ENCODE measurements around the gene NGLY1.
A peak's percentile ranks its signal among the peaks of the same experiment; 100 is the strongest.

Gene NGLY1, protein sequence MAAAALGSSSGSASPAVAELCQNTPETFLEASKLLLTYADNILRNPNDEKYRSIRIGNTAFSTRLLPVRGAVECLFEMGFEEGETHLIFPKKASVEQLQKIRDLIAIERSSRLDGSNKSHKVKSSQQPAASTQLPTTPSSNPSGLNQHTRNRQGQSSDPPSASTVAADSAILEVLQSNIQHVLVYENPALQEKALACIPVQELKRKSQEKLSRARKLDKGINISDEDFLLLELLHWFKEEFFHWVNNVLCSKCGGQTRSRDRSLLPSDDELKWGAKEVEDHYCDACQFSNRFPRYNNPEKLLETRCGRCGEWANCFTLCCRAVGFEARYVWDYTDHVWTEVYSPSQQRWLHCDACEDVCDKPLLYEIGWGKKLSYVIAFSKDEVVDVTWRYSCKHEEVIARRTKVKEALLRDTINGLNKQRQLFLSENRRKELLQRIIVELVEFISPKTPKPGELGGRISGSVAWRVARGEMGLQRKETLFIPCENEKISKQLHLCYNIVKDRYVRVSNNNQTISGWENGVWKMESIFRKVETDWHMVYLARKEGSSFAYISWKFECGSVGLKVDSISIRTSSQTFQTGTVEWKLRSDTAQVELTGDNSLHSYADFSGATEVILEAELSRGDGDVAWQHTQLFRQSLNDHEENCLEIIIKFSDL

DNA sequence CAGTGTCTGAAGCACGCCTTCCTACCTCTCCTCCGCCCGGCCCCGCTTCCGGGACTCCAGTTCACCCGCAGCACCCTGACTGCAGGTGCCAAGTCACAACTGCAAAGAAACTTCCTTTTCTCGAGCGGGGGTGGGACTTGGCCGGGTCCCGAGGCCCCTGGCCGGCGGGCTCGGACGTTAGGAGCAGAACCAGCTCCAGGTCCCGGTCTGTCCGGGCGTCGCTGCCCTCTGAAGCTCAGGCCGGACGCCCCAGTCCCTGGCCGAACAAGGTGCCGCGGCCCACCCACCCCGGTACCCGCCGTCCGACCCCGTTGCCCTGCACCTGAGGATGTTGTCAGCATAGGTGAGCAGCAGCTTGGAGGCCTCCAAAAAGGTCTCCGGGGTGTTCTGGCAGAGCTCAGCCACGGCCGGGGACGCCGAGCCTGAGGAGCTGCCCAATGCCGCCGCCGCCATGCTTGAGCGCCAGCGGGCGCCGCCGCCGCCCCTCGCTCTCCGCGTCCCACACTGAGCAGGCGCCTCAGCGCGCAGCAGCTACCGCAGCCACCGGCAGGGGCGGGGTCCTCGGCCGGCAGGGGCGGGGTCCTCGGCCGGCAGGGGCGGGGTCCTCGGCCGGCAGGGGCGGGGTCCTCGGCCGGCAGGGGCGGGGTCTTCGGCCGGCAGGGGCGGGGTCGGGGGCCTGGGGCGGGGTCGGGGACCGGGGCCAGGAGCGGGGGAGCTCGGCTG is at the start of gene NGLY1:
Gene NGLY1 (minus strand): TSS at position 506 of the 723 bp plus-strand sequence. CDS start 53 bp downstream, at position 453.
- peak; percentile 69 for DNase-seq

DNA sequence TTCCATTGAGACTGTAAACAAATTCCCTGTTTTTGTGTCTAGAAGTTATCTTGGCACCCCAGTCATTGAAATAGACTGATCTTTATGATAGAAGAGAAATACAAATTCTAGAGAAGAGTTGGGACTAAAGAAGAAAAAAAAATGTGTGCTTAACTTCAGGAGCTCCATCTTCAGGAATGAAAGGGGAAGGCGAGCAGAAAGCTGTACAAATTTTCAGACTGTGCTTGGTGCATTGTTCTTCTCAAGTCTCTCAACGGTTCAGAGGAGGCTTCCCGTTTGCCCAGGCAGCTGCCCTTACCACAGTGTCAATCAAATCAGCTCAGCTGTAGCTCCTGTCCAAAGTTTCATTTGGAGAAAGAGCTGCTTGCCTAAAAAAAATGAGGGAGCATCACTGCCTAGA is 48.3 kb upstream of the NGLY1 start:
- DNase-seq, result no peak

DNA sequence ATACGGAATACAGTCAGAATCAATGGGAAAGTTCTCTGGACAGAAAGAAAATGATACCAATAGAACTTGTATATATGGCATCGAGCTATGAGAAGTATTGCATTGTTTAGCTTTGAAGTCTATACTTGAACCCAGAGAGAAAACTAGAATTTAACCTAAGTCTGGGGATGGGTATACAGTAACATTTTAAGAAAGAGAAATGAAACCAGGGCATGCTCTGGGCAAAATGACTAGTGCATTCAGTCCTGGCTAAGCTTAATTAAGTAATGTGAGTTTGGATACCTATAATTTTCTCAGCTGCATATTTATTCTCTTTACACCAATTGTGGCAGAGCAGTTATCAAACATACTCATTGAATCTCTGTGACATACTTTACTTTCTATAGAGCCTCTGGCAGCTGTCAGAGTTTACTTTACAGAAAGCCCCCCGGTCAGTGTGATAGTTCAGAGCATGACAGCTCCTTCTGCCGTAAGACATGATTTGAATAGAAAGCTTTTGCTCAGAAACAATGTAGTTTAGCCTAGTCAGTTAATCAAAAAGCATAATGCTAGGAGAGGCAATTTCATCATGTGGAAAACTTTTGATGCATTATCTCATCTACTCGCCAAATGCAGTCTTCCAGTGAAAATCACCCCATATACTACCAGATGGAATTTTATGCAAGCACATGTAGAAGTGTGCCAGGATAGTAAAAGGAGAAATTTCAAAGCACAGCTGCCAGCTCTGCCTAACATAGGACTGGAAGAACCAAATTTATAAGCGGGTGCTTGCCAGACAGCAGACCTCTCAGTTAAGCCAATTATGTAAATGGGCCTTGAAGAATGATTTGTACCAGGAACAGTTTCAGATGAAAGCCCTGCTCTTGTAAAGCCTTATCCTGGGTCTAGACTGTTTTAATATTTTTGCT is 47.4 kb upstream of the NGLY1 start:
- no peak for DNase-seq

DNA sequence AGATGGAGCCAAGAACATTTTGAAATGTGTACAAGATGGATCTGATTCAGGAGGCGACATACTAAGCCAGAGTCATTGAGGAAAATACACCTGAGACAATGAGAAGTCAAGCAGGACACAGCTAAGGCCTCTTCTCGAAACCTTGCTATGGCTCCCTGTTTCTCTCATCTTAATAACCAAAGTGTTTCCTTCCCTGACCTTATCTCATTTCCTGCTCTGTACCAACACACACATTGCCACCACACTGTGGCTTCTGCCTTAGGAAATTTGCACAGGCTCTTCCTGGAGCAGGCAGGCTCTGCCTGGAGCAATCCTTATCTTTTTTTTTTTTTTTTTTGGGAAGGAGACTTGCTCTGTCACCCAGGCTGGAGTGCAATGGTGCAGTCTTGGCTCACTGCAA is 43.3 kb upstream of the NGLY1 start:
- no peak for DNase-seq

DNA sequence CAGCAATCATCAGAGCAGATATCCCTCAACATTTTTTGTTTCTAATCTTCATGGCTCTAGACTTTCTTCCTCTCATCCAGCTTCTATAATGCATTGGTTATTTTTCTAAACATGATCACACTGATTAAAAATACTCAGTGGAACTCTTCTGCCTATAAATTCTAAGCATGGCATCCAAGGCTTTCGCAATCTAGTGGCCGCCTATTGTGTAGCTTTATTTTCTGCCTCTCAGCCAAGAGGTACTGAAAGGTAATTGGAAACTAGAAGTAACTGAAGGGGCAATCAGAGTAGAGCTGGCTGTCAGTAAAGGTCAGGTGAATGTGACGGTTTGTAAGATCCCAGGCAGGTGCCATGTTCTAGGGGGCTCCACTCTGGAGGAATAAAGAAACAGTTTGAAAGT is 40.1 kb upstream of the NGLY1 start:
- no peak for DNase-seq

DNA sequence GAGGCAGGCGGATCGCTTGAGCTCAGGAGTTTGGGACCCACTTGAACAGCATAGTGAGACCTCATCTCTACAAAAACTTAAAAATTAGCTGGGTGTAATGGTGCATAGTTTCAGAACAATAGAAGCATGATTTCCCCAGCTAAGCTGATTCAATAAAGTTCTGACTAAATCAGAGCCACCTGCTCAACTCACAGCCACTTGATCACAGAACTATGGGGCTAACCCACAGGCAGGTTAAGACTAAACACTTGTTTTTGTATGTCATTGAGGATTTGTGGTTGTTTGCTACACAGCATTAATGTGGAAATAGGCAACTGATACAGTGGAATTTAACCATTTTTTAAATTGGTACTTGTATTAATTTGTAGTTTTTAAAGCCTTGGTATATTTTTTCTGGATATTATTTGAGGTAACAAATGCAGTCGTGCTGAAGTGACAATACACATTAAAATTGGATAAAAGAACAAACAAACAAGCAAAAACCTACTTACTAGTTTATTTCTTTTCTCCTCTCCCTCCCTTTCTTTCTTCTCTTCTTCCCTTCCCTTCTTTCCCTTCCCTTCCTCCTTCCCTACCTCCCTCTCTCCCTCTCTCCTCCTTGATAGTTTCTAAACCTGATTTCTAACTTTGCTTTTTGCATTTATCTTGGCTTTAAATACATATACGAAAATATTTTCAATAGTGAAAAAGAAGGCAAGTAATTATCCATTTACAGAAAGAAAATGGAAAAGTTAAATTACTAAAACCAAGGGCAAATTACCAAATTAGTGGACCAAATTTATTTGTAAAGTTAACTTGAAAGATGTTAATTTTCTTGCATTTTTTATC is 38.7 kb upstream of the NGLY1 start:
- DNase-seq, result no peak

DNA sequence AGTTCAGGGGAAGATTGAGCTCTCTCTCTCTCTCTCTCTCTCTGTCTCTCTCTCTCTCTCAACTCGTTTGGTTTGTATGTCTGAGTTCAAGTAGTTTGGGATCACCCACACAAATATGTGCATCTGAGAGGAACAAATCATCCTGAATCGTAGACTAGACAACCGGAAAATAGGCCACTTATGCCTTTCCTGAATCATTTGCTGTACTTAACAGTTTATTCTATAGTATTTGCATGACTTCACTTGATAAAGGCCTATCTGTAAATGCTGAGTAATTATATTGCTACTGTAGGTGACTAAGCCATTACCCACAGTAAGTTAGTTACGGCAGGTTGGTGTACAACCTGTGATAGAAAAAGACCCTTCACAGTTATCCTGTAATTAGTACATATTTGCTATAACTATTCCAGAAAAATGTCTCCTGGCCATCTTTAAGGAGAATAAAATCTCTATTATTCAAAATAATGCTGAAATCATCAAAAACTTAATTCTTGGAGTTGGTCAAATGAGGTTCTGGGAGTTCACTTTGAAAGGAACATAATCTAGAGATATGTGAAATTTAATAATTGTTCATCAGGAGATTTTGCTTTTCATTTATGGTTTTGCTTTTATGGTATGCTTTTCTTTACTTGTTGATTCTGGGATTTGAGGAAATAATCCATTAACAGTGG is 37.7 kb upstream of the NGLY1 start:
- DNase-seq, result no peak

DNA sequence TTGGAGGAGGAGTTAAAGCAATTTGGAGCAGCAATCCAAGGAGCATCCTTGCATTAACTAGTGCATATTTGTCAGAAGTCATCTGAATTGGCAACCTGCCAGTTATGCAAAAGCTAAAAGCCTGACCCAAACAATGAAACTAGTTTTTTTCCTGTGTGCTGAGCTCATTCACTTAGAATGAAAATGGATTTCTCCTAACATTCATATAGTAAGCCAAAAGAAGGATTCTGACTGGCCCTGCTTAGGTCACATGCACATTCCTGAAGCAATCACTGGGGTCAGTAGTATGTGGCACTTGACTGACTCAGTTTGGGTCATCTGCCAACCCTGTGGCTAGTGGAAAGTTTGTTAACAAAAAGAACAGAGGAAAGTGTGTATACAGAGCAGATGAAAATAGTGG is 37.1 kb upstream of the NGLY1 start:
- DNase-seq, result no peak

DNA sequence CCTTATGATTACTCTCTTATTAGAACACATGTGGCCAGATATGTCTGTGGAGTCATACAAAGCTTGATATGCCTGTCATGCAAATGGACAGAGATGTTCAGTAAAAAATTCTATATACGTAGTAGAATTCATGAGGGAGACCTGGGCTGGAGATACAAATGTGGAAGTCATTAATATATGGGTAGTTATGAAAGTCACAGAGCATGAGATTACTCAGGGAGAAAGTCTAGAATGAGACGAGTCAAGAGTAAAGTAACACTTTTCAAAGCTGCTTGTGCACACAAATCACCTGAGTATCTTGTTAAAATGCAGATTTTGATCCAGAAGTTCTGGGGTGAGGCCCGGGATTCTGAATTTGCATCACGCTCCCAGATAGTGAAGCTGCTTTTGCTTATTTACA is 35.1 kb upstream of the NGLY1 start:
- no peak for DNase-seq

DNA sequence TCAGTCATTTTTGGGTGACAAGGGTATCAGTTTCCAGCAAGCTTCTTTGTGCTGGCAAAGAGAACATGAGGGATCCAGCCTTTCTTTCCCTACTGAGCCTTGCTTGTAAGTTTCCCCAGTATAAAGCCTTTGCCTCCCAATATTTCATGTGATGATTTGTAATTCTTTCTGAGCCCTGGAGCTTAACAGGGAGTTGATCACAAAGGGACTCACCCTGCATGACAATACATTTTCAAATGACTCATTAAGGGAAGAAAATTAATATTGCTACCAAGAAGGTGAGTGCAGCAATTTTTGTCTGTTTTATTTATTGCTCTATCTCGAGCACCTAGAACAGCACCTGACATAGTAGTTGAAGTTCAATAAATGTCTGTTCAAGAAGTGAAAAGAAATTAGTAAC is 34.4 kb upstream of the NGLY1 start:
- DNase-seq, result no peak

DNA sequence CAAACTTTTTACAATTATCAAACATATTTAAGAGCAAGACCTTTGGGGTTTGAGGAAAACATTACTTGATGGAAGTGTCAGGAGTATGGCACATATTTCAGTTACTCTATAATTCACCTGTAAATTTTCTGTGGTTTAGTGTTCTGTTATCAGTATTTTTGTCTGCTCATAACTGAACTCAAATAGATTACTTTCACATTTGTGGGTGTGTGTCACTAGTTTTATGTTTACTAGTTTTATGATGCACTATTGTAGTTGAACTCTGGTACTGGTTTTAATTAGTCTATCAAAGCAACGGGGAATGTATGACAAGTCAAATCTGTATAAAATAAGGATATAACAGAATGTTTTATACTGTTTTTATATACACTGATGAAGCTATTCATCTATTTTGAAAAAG is 33.9 kb upstream of the NGLY1 start:
- DNase-seq, result no peak

DNA sequence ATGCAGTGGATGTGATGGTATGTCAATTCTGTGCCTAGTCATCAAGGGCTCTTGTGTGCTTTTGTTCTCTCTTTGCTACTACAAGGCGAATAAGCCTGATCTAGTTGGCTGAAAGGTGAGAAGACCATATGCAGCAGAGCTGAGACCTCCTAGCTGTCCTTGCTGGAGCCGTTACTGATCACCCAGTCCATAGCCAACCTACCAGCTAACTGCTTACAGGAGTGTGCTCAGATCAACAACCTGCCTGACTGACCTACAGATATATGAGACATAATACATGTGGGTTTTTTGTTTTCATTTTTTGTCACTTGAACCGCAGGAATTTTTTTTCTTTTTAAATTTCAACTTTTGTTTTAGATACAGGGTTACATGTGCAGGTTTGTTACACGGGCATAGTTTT is 29.4 kb upstream of the NGLY1 start:
- DNase-seq, result no peak

DNA sequence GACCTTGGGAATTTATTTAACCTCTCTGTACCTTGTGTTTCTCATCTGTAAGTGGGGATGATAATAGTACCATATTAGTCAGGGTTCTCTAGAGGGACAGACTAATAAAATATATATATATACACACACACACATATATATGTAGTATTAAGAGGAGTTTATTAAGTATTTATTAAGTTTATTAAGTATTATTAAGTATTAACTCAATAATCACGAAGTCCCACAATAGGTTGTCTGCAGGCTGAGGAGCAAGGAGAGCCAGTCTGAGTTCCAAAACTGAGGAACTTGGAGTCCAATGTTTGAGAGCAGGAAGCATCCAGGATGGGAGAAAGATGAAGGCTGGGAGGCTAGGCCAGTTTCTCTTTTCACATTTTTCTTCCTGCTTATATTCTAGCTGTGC is 21.4 kb upstream of the NGLY1 start:
- no peak for DNase-seq

DNA sequence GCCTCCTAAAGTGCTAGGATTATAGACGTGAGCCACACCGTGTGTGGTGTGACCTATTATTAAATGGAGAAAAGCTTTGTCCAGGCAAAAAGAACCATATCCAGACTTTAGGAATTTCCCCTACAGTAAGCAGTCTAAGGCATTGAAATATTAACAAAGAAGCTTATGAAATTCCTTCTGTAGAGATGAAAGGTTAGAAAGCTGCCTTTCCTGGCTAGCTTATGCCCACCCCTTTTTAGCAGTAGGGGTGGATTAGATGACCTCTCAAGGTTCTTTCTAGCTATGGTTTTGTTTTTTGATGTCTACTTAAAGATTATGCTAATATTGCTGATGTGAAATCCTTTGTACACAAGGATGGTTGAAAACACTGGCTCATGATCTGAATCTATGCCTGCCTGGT is 20.6 kb upstream of the NGLY1 start:
- no peak for DNase-seq

DNA sequence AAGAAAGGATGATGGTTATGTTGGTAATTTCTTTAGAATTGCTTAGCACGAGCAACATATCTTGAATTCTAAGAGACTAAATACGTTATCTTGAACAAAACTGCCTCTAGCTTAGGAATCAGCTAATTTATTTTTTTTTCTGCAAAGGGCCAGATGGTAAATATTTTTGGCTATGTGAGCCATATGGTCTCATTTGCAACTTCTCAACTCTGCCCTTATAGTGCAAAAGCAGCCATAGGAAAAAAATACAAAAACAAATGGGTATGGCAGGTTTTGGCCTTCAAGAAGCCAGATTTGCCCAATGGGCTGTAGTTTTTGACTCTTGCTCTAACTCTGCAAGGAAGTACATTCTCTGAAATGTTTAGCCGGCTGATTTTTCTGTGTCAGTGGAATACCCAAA is 18.5 kb upstream of the NGLY1 start:
- DNase-seq, result no peak

DNA sequence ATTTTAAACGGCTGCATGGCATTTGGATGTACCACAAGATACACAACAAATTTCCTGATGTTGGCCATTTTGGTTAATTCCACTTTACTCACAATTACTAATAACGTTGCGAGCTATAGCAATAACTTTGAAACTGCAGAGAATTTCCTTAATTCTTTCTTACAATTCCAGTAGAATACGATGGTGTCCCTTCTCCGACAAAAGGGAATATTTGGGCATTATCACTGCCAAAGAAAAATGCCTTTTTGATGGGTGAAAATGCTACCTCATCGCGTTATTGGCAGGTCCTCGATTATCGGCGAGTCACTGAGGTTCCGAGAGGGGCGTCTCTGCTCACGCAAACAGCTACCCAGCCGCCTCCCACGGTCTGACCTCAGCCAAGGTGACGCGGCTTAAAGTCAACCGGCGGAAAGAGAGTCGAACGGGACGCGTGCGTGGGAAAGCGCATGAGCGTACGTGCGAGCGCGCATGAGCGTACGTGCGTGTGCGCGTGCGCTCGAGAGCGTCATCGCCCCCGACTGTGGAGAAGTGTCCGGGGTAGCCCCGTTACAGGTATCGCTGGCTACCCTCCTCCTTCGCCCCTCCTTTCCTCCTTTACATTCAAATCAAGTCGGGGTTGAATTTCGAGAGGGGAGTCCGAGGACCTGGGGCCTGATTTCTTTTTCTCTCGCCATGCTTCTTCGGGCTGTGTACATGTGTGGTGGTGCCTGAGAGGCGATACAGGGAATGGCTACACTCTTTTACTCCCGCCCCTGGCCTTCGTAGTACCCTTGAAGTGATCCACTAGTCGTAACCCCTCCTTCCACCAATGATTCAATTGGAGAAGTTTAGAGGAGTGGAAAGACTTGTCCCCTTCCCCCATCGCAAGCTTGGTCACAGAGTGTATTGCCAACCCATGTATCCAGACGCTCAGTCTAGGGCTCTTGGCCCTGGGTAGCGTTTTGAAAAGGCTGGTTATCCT is 6.6 kb upstream of the NGLY1 start, which contains the start of gene OXSM:
Gene OXSM (plus strand): TSS at position 495 of the 961 bp plus-strand sequence. CDS start 931 bp downstream, outside the sequence.
- DNase-seq, result peak; percentile 78

DNA sequence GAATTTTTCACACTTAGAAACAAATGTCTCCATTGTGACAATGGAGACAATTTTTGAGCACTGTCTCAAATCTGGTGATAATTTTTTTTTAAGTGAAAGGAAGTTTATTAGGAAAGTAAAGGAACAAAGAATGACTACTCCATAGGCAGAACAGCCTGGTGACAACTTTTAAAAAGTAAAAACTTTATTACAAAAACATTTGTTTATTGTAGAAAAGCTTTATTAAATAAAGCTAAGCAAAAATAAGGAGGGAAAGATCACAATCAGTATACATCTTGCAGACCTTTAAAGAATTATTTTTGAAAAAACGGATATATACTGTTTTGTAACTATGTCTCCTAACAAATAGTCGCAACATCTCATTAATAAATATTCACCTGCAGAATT is 6.0 kb upstream of the NGLY1 start:
- DNase-seq, result no peak

DNA sequence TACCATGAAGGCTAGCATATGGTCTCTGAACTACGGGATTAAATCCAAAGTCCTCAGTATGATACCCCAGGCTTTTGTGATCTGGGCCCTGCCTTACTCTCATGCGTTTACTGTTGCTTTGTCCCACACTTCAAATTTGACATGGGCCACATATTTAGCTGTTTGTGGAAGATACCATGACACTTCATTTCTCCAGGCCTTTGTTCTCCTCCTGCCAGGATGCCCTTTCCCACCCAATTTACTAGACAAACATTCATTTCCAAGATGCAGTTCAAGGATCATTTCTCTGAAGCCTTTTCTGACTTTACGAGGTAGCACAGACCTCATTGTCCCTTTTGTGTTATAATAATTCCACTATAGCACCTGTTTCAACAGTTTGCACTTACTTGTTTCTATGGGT is 4.4 kb upstream of the NGLY1 start:
- DNase-seq, result no peak

DNA sequence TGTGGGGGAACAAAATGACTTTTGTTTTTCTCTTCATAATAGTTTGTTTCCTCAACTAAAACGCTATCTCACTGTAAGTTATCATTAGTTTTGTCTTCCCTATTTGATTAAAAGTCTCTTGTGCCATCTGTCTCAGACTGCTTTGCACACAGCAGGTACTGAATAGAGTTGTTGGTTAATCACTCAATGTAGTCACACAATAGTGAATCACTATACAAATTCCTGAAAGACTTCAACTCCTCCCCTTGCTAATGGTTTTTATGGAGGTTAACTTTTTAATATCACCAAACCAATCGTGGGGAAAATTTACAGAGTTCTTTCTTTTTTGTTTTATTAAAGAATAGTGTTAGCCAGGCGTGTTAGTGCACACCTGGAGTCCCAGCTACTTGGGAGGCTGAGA is 2.6 kb upstream of the NGLY1 start:
- no peak for DNase-seq

DNA sequence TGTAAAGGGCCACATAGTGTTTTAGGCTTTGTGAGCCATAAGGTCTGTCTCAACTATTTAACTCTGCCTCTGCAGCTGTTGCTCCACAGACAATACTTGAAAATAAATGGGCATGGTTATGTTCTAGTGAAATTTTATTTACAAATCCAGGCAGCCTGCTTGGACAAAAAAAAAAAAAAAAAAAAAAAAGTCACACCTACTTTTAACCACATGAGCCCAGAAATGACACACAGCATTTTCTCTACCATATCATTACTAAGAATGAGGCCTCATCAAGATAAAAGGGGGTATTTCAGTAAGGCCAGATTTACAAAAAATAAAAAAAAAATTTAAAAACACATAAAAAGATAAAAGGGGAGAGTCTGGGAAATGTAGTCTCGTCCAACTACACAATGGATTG is 1.7 kb upstream of the NGLY1 start:
- DNase-seq, result no peak
